ENCODE results near the gene PHC2.

DNA sequence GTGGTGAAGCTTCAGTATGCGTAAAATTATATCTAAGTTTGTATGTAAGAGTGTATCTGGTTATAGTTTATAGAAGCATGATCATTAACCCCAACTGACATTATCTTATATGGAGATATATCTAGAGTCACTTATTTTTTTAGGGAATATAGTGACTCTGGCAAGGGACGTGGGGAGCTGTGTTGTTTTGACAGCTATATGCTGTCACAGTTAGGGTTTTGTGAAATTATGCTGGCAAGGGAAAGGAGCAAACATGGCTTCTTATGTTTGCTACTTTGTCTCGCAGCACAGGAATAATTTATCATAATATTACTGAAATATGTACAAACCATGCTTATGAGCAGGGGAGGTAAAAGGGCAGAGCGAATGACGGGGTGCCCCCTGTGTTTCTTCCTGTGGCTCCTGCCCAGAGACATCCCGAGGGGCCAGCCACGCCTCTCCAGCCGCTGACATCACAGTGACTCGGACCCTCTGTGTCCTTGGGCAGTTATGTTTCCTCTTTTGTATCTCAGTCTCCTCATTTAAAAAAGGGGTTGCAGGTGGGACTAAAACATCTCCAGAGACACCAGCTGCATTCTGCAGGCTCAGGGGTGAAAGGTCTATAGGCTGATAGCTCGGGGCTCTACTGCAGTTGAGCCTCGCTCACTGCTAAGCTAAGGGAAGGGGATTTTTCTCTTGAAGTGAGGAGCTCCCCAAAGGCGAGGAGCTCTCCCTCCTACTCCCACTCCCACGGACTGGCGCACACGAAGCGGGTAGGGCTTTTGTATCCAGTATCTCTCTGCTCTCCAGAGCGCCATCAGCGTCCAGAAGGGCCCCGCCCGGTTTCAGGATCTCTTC is 124.9 kb downstream of the PHC2 start:
- TF ChIP-seq, protein P1, sequence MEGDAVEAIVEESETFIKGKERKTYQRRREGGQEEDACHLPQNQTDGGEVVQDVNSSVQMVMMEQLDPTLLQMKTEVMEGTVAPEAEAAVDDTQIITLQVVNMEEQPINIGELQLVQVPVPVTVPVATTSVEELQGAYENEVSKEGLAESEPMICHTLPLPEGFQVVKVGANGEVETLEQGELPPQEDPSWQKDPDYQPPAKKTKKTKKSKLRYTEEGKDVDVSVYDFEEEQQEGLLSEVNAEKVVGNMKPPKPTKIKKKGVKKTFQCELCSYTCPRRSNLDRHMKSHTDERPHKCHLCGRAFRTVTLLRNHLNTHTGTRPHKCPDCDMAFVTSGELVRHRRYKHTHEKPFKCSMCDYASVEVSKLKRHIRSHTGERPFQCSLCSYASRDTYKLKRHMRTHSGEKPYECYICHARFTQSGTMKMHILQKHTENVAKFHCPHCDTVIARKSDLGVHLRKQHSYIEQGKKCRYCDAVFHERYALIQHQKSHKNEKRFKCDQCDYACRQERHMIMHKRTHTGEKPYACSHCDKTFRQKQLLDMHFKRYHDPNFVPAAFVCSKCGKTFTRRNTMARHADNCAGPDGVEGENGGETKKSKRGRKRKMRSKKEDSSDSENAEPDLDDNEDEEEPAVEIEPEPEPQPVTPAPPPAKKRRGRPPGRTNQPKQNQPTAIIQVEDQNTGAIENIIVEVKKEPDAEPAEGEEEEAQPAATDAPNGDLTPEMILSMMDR (IDR thresholded peaks at IDR 0.05 in 2 of 3, conservative IDR thresholded peaks at IDR 0.05 in 1 of 3; ENCODE audit: borderline replicate concordance in 1 of 3, insufficient read depth in 1 of 3, low read depth in 2 of 3, low read length in 2 of 3): no peak
- TF ChIP-seq POLR2A (IDR thresholded peaks at IDR 0.05; ENCODE audit: borderline replicate concordance, extremely low read depth, insufficient read depth, insufficient read length) (no peak), EZH2 (IDR thresholded peaks at IDR 0.05) (no peak), SIN3A (IDR thresholded peaks at IDR 0.05; ENCODE audit: low read depth) (no peak), EGR1 (IDR thresholded peaks at IDR 0.05; ENCODE audit: low read depth) (no peak)

All from HCT116 (cell line).